ENCODE measurements around the gene LIPN. TPM values are rescaled to one million over a fixed set of nuclear protein-coding genes. Genes with fewer than 3 reads are reported as not detected.

Gene LIPN
- total RNA-seq, 1 donor, result 3.0 TPM

- H3K4me3 ChIP-seq (ENCODE audit: low read length), result no peak overlapping the region
- no peaks in the 10 kb centered on the region for H3K4me1 ChIP-seq (ENCODE audit: insufficient read depth, low read length)
- peaks cover 18% of the 10 kb centered on the region for H3K27me3 ChIP-seq (ENCODE audit: insufficient read depth, low read length)
- H3K9me3 ChIP-seq (ENCODE audit: low read depth, low read length), result no peaks in the 10 kb centered on the region
Observed at GRCh38 chr10:88800152-88801125, 40.6 kb downstream of the LIPN start.

- Histone ChIP-seq H3K27me3 (ENCODE audit: insufficient read depth, low read length) (peaks cover 5% of the 10 kb centered on the region), H3K9me3 (ENCODE audit: low read depth, low read length) (no peaks in the 10 kb centered on the region), H3K4me3 (ENCODE audit: low read length) (no peak within 1 kb of the TSS), H3K4me1 (ENCODE audit: insufficient read depth, low read length) (no peaks in the 10 kb centered on the region)
Observed at GRCh38 chr10:88802523-88803285, 42.9 kb downstream of the LIPN start, which contains the start of gene LIPM. Gene LIPM, plus strand, starts transcription at chr10:88802730. Its CDS starts 167 bp downstream, at chr10:88802897.

- Histone ChIP-seq H3K27me3 (ENCODE audit: insufficient read depth, low read length) (peaks cover 3% of the 10 kb centered on the region), H3K9me3 (ENCODE audit: low read depth, low read length) (no peaks in the 10 kb centered on the region), H3K4me3 (ENCODE audit: low read length) (no peak overlapping the region), H3K4me1 (ENCODE audit: insufficient read depth, low read length) (no peaks in the 10 kb centered on the region)
Observed at GRCh38 chr10:88803641-88804040, 43.8 kb downstream of the LIPN start.

GRCh38 chr10:88804083-88804812, 44.4 kb downstream of the LIPN start:
- Histone ChIP-seq H3K4me3 (ENCODE audit: low read length) (no peak overlapping the region), H3K4me1 (ENCODE audit: insufficient read depth, low read length) (no peaks in the 10 kb centered on the region), H3K9me3 (ENCODE audit: low read depth, low read length) (no peaks in the 10 kb centered on the region), H3K27me3 (ENCODE audit: insufficient read depth, low read length) (peaks cover 3% of the 10 kb centered on the region)

GRCh38 chr10:88805361-88805760, 45.5 kb downstream of the LIPN start:
- no peaks in the 10 kb centered on the region for H3K9me3 ChIP-seq (ENCODE audit: low read depth, low read length)
- H3K27me3 ChIP-seq (ENCODE audit: insufficient read depth, low read length), result peaks cover 1% of the 10 kb centered on the region
- no peak overlapping the region for H3K4me3 ChIP-seq (ENCODE audit: low read length)
- H3K4me1 ChIP-seq (ENCODE audit: insufficient read depth, low read length), result peaks cover 3% of the 10 kb centered on the region

GRCh38 chr10:88805924-88806323, 46.1 kb downstream of the LIPN start:
- Histone ChIP-seq H3K27me3 (ENCODE audit: insufficient read depth, low read length) (no peaks in the 10 kb centered on the region), H3K4me3 (ENCODE audit: low read length) (no peak overlapping the region), H3K9me3 (ENCODE audit: low read depth, low read length) (no peaks in the 10 kb centered on the region), H3K4me1 (ENCODE audit: insufficient read depth, low read length) (peaks cover 3% of the 10 kb centered on the region)

- no peak overlapping the region for H3K4me3 ChIP-seq (ENCODE audit: low read length)
- H3K27me3 ChIP-seq (ENCODE audit: insufficient read depth, low read length), result no peaks in the 10 kb centered on the region
- H3K9me3 ChIP-seq (ENCODE audit: low read depth, low read length), result no peaks in the 10 kb centered on the region
- peaks cover 3% of the 10 kb centered on the region for H3K4me1 ChIP-seq (ENCODE audit: insufficient read depth, low read length)
Observed at GRCh38 chr10:88809621-88810020, 49.8 kb downstream of the LIPN start.

GRCh38 chr10:88810196-88810961, 50.6 kb downstream of the LIPN start:
- peaks cover 3% of the 10 kb centered on the region for H3K4me1 ChIP-seq (ENCODE audit: insufficient read depth, low read length)
- H3K27me3 ChIP-seq (ENCODE audit: insufficient read depth, low read length), result no peaks in the 10 kb centered on the region
- H3K9me3 ChIP-seq (ENCODE audit: low read depth, low read length), result no peaks in the 10 kb centered on the region
- no peak overlapping the region for H3K4me3 ChIP-seq (ENCODE audit: low read length)

GRCh38 chr10:88813200-88813599, 53.4 kb downstream of the LIPN start:
- no peak overlapping the region for H3K4me3 ChIP-seq (ENCODE audit: low read length)
- H3K4me1 ChIP-seq (ENCODE audit: insufficient read depth, low read length), result peaks cover 3% of the 10 kb centered on the region
- no peaks in the 10 kb centered on the region for H3K27me3 ChIP-seq (ENCODE audit: insufficient read depth, low read length)
- no peaks in the 10 kb centered on the region for H3K9me3 ChIP-seq (ENCODE audit: low read depth, low read length)

- H3K27me3 ChIP-seq (ENCODE audit: insufficient read depth, low read length), result no peaks in the 10 kb centered on the region
- H3K4me3 ChIP-seq (ENCODE audit: low read length), result no peak overlapping the region
- H3K9me3 ChIP-seq (ENCODE audit: low read depth, low read length), result no peaks in the 10 kb centered on the region
- no peaks in the 10 kb centered on the region for H3K4me1 ChIP-seq (ENCODE audit: insufficient read depth, low read length)
Observed at GRCh38 chr10:88819290-88819689, 59.5 kb downstream of the LIPN start.

GRCh38 chr10:88820748-88821401, 61.1 kb downstream of the LIPN start:
- Histone ChIP-seq H3K27me3 (ENCODE audit: insufficient read depth, low read length) (no peaks in the 10 kb centered on the region), H3K9me3 (ENCODE audit: low read depth, low read length) (no peaks in the 10 kb centered on the region), H3K4me3 (ENCODE audit: low read length) (no peak overlapping the region), H3K4me1 (ENCODE audit: insufficient read depth, low read length) (peaks cover 6% of the 10 kb centered on the region)

- Histone ChIP-seq H3K4me1 (ENCODE audit: insufficient read depth, low read length) (peaks cover 14% of the 10 kb centered on the region), H3K9me3 (ENCODE audit: low read depth, low read length) (no peaks in the 10 kb centered on the region), H3K4me3 (ENCODE audit: low read length) (no peak overlapping the region), H3K27me3 (ENCODE audit: insufficient read depth, low read length) (no peaks in the 10 kb centered on the region)
Observed at GRCh38 chr10:88826388-88826787, 66.6 kb downstream of the LIPN start.

- Histone ChIP-seq H3K9me3 (ENCODE audit: low read depth, low read length) (no peaks in the 10 kb centered on the region), H3K4me3 (ENCODE audit: low read length) (no peak overlapping the region), H3K4me1 (ENCODE audit: insufficient read depth, low read length) (peaks cover 19% of the 10 kb centered on the region), H3K27me3 (ENCODE audit: insufficient read depth, low read length) (no peaks in the 10 kb centered on the region)
Observed at GRCh38 chr10:88827671-88828070, 67.9 kb downstream of the LIPN start.

- Histone ChIP-seq H3K4me1 (ENCODE audit: insufficient read depth, low read length) (peaks cover 25% of the 10 kb centered on the region), H3K4me3 (ENCODE audit: low read length) (no peak overlapping the region), H3K9me3 (ENCODE audit: low read depth, low read length) (no peaks in the 10 kb centered on the region), H3K27me3 (ENCODE audit: insufficient read depth, low read length) (no peaks in the 10 kb centered on the region)
Observed at GRCh38 chr10:88828310-88828709, 68.5 kb downstream of the LIPN start.
